Astrocyte of the cerebellum (primary cell): ENCODE data around the gene SRRM1.
"Not testable (repeated sequence)": the region's sequence is repeated elsewhere in the genome, so short reads cannot be mapped to it uniquely, and the experiment has no call there.

ENCODE experiments used
- DNase-seq: peaks from one replicate; pipeline ENCODE4 v3.0.0-alpha.2; 2011; ENCODE audit warnings: low read depth
- H3K4me3 ChIP-seq: 2 replicates; pipeline ENCODE4 v1.5.1; 2011; ENCODE audit warnings: mild to moderate bottlenecking, low read depth, low read length, moderate library complexity
- in situ Hi-C: cut with HindIII; loops from 2 replicates; pipeline ENCODE4 v1.10.0; 2017; ENCODE audit warnings: low sequenced_read_pairs
- TF ChIP-seq, protein P1 (sequence below): IDR thresholded peaks from 2 replicates; pipeline ENCODE4 v1.5.1; 2012; ENCODE audit warnings: low read length, low read depth, moderate library complexity, mild to moderate bottlenecking; ENCODE audit errors: missing control alignments

Gene SRRM1

DNA sequence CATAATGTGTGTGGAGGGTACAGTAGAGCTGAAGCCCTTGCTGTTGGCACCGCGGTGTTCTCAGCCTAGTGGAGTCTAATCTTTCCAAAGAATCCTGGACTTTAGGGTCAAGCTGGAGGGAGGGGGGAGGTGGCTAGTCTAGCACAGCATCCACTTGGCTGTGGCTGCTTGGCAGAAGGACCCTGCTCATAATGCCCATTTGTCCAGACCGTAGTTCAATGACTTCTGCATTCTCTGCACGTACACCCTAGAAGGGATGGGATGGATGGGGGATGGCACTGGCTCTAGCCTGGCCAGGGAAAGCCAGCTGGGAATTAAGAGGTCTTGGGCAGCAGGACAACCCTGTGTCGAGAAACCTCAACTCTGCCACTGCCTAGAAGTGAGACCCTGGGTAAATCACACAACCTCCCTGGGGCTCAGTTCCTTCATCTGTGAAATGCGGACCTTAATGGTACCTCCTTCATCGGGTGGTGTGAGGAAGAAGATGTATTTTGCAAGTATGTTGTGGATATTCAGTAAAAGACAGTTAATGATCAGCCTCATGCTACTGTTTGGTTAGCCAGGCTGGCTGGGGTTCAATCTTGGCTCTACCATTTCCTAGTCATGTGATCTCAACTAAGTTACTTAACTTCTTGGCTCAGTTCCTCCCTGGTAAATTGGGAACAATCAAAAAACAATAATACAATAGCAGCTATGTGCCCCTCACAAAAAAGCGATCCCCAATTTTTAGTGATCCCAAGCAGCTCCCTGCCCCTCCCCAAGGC is 75.0 kb downstream of the SRRM1 start:
- TF ChIP-seq, protein P1, sequence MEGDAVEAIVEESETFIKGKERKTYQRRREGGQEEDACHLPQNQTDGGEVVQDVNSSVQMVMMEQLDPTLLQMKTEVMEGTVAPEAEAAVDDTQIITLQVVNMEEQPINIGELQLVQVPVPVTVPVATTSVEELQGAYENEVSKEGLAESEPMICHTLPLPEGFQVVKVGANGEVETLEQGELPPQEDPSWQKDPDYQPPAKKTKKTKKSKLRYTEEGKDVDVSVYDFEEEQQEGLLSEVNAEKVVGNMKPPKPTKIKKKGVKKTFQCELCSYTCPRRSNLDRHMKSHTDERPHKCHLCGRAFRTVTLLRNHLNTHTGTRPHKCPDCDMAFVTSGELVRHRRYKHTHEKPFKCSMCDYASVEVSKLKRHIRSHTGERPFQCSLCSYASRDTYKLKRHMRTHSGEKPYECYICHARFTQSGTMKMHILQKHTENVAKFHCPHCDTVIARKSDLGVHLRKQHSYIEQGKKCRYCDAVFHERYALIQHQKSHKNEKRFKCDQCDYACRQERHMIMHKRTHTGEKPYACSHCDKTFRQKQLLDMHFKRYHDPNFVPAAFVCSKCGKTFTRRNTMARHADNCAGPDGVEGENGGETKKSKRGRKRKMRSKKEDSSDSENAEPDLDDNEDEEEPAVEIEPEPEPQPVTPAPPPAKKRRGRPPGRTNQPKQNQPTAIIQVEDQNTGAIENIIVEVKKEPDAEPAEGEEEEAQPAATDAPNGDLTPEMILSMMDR: no peak
- no peak for DNase-seq
- H3K4me3 ChIP-seq: no peak overlapping the region
- in situ Hi-C loops: no loop called here

DNA sequence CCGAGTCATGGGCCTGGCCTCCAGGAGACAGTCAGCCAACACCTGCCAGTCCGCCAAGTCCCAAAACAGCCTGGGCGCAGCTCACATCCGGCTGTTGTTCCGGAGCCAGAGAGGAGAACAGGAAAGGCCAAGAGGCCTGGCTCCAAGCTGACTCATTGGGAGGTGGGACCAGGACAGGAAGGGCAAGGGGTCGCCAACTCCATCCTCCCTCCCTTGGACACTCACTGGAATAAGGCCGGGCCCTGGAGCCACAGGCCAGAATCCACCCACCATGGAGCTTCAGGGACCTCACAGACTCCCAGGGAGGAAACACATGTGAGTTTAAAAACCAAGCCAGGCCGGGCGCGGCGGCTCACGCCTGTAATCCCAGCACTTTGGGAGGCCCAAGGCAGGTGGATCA is 77.0 kb downstream of the SRRM1 start:
- no peak for DNase-seq
- TF ChIP-seq, protein P1: no peak
- in situ Hi-C loops: no loop called here
- H3K4me3 ChIP-seq: no peak overlapping the region

DNA sequence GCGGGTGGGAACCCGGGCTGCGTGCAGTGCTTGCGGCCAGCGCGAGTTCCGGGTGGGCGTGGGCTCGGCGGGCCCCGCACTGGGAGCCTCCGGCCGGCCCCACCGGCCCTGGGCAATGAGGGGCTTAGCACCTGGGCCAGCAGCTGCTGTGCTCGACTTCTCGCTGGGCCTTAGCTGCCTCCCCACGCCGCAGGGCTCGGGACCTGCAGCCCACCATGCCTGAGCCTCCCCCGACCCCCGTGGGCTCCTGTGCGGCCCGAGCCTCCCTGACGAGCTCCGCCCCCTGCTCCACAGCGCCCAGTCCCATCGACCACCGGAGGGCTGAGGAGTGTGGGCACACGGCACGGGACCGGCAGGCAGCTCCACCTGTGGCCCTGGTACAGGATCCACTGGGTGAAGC is 78.4 kb downstream of the SRRM1 start:
- H3K4me3 ChIP-seq: no peak overlapping the region
- TF ChIP-seq, protein P1: no peak
- in situ Hi-C loops: no loop called here
- no peak for DNase-seq

DNA sequence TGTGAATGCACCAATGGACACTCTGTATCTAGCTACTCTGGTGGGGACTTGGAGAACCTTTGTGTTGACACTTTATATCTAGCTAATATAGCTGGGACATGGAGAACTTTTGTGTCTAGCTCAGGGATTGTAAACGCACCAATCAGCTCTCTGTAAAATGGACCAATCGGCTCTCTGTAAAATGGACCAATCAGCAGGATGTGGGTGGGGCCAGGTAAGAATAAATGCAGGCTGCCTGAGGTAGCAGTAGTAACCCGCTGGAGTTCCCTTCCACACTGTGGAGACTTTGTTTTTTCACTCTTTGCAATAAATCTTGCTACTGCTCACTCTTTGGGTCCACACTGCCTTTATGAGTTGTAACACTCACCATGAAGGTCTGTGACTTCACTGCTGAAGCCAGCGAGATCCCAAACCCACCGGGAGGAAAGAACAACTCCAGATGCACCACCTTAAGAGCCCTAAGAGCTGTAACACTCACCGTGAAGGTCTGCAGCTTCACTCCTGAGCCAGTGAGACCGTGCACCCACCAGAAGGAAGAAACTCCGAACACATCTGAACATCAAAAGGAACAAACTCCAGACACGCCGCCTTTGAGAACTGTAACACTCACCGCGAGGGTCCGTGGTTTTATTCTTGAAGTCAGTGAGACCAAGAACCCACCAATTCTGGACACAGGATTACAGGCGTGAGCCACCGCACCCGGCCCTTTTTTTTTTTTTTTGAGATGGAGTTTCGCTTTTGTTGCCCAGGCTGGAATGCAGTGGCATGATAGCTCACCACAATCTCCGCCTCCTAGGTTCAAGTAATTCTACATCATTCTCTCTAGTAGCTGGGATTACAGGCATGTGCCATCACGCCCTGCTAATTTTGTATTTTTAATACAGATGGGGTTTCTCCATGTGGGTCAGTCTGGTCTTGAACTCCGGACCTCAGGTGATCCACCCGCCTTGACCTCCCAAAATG is 79.3 kb downstream of the SRRM1 start:
- in situ Hi-C loops, DNase-seq, H3K4me3 ChIP-seq: not testable (repeated sequence)
